D721Med (cell line): ENCODE measurements around the gene ACBD3.

Source experiments
- DNase-seq: peaks from one replicate; pipeline ENCODE4 v3.0.0; 2011; ENCODE audit warnings: low spot score; ENCODE audit not compliant: insufficient read length
- FAIRE-seq: peaks from 2 replicates; lab custom pipeline; 2011; peaks lifted over from hg19 to GRCh38; lab: Jason Lieb, UNC
- TF ChIP-seq, protein P1 (sequence below): IDR thresholded peaks from 2 replicates; pipeline ENCODE4 v1.5.1; 2012; ENCODE audit warnings: mild to moderate bottlenecking, control low read depth; ENCODE audit not compliant: insufficient read depth; ENCODE audit errors: missing control alignments

The ACBD3 gene

DNA sequence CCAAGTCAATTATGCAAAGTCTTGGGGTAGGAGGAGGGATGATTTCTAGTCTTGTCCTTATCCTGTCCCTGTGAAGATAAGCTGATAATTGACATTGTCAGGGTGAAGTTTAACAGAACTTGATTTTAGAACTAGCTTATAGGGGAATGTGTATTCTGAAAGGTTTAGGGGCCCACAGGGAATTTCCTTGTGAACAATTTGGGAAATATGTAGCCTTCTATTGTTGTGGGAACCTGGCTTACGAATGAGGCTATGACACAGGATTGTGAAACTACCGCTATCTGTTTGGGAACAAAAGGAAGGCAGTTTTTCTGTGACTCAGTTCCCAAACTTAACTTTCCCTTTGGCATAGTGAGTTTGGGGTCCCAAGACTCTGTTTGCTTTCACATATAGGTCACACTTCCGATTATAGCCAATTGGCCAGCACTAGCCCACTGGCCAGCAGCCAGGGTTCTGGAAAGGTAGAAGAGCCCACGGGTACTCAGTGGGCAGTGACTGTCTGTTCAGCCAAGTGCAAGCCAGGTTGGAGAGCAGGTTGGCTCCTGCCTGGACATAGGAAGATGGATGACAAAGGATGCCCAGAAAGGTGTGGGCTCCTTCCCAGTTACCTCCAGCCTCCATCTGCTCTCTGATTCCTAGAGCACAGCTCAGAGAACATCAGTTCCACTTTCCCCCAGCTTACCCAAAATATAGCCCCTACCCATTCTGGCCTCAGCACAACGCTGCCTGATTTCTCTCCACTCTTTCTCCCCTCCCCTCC lies 88.5 kb downstream of the ACBD3 start:
- TF ChIP-seq, protein P1, sequence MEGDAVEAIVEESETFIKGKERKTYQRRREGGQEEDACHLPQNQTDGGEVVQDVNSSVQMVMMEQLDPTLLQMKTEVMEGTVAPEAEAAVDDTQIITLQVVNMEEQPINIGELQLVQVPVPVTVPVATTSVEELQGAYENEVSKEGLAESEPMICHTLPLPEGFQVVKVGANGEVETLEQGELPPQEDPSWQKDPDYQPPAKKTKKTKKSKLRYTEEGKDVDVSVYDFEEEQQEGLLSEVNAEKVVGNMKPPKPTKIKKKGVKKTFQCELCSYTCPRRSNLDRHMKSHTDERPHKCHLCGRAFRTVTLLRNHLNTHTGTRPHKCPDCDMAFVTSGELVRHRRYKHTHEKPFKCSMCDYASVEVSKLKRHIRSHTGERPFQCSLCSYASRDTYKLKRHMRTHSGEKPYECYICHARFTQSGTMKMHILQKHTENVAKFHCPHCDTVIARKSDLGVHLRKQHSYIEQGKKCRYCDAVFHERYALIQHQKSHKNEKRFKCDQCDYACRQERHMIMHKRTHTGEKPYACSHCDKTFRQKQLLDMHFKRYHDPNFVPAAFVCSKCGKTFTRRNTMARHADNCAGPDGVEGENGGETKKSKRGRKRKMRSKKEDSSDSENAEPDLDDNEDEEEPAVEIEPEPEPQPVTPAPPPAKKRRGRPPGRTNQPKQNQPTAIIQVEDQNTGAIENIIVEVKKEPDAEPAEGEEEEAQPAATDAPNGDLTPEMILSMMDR, result no peak
- FAIRE-seq (no peak), DNase-seq (no peak)

DNA sequence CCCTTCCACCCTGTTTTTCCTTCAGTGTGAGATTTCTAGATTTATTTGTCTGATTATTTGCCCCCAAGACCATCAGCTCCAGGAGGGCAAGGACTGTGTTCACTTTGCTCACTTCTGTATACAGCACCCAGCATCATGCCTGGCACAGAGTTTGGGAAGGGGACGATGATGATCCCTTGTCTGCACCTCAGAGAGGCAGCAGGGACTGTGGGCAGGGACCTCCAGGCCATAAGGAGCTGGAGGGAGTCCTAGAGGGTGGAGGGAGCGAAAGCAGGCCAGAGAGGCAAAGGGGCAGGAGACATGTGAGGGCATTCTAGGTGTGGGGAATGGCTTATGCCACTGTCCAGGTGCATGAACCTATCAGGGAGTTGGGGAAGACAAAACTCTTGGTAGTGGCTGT lies 91.3 kb downstream of the ACBD3 start:
- TF ChIP-seq, protein P1, result no peak
- DNase-seq, result no peak
- no peak for FAIRE-seq
